KMS-11 (cell line): ENCODE measurements around the gene C11orf98.
"Not testable (repeated sequence)": the region's sequence is repeated elsewhere in the genome, so short reads cannot be mapped to it uniquely, and the experiment has no call there.

Source experiments
- H2AFZ ChIP-seq: fragments of 200-600 bp; sonication (generic); 2 replicates; pipeline ENCODE4 v1.6.1; 2016; ENCODE audit warnings: antibody characterized with exemption, mixed run types, low read depth
- H3K27ac ChIP-seq: fragments of 200-600 bp; sonication (generic); 2 replicates; pipeline ENCODE4 v1.6.1; 2016; ENCODE audit warnings: mild to moderate bottlenecking, mixed run types
- H3K27me3 ChIP-seq: fragments of 200-600 bp; sonication (generic); 2 replicates; pipeline ENCODE4 v1.6.1; 2017; ENCODE audit warnings: mild to moderate bottlenecking, low read depth, mixed run types, moderate library complexity; ENCODE audit not compliant: insufficient read depth
- H3K36me3 ChIP-seq: fragments of 200-600 bp; sonication (generic); 2 replicates; pipeline ENCODE4 v1.6.1; 2017; ENCODE audit warnings: mild to moderate bottlenecking, mixed run types; ENCODE audit not compliant: insufficient read depth
- H3K4me1 ChIP-seq: fragments of 200-600 bp; sonication (generic); 2 replicates; pipeline ENCODE4 v1.6.1; 2016; ENCODE audit warnings: mild to moderate bottlenecking, low read depth, mixed run types; ENCODE audit not compliant: poor library complexity, severe bottlenecking
- H3K4me2 ChIP-seq: fragments of 200-600 bp; sonication (generic); 2 replicates; pipeline ENCODE4 v1.7.0; 2016; ENCODE audit warnings: mild to moderate bottlenecking, mixed run types
- H3K4me3 ChIP-seq: fragments of 200-600 bp; sonication (generic); IDR thresholded peaks from 2 replicates; pipeline ENCODE4 v1.6.1; 2017; ENCODE audit warnings: low read depth, low read length, mixed read lengths; ENCODE audit not compliant: insufficient read depth
- H3K79me2 ChIP-seq: fragments of 200-600 bp; sonication (generic); 2 replicates; pipeline ENCODE4 v1.6.1; 2016; ENCODE audit warnings: low read depth, mixed run types; ENCODE audit not compliant: insufficient read depth
- H3K9ac ChIP-seq: fragments of 200-600 bp; sonication (generic); 2 replicates; pipeline ENCODE4 v1.6.1; 2016; ENCODE audit warnings: mild to moderate bottlenecking, mixed run types
- H4K20me1 ChIP-seq: fragments of 200-600 bp; sonication (generic); 2 replicates; pipeline ENCODE4 v1.6.1; 2016; ENCODE audit warnings: mild to moderate bottlenecking, mixed run types; ENCODE audit not compliant: insufficient read depth
- TF ChIP-seq, protein P1 (sequence below): fragments of 200-600 bp; sonication (generic); conservative IDR thresholded peaks from 2 replicates; pipeline ENCODE4 v1.6.1; 2017; ENCODE audit warnings: low read depth, mild to moderate bottlenecking, antibody characterized with exemption, low read length, moderate library complexity, mixed read lengths

Gene C11orf98

DNA sequence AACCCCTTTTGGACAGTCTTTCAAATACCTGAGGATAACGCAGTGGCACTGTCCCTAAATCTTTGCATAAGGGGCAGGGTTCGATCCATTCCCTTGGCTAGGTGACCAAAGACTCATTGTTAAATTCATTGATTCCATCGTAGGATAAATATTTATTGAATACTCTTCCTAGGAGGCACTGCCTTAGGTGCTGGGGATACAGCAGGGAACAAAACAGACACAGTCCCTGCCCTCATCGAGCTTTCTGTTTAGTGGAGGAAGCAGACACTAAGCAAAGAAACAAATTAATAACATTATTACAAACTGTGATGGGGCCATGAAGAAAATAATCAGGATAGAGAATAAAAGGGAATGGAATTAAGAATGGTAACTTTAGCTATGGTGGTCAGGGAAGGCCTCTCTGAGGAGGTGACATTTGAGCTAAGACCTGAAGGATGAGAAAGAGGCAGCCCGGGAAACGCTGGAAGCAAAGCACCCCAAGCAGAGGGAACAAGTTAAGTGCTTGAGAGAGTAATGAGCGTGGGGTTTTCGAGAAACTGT, 43.9 kb downstream of the C11orf98 start:
- TF ChIP-seq, protein P1, sequence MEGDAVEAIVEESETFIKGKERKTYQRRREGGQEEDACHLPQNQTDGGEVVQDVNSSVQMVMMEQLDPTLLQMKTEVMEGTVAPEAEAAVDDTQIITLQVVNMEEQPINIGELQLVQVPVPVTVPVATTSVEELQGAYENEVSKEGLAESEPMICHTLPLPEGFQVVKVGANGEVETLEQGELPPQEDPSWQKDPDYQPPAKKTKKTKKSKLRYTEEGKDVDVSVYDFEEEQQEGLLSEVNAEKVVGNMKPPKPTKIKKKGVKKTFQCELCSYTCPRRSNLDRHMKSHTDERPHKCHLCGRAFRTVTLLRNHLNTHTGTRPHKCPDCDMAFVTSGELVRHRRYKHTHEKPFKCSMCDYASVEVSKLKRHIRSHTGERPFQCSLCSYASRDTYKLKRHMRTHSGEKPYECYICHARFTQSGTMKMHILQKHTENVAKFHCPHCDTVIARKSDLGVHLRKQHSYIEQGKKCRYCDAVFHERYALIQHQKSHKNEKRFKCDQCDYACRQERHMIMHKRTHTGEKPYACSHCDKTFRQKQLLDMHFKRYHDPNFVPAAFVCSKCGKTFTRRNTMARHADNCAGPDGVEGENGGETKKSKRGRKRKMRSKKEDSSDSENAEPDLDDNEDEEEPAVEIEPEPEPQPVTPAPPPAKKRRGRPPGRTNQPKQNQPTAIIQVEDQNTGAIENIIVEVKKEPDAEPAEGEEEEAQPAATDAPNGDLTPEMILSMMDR, result no peak
- Histone ChIP-seq H3K4me2 (peak overlapping the region; percentile 71), H3K27me3 (no peaks in the 10 kb centered on the region), H4K20me1 (no peaks in the 10 kb centered on the region), H3K79me2 (no peaks in the 10 kb centered on the region), H3K36me3 (no peaks in the 10 kb centered on the region), H3K9ac (peak overlapping the region; percentile 65; the same call in 1 of the 2 replicates), H3K4me1 (peaks cover 22% of the 10 kb centered on the region), H3K27ac (peak overlapping the region; percentile 56), H2AFZ (peak overlapping the region; percentile 70; the same call in 1 of the 2 replicates), H3K4me3 (no peak overlapping the region)

DNA sequence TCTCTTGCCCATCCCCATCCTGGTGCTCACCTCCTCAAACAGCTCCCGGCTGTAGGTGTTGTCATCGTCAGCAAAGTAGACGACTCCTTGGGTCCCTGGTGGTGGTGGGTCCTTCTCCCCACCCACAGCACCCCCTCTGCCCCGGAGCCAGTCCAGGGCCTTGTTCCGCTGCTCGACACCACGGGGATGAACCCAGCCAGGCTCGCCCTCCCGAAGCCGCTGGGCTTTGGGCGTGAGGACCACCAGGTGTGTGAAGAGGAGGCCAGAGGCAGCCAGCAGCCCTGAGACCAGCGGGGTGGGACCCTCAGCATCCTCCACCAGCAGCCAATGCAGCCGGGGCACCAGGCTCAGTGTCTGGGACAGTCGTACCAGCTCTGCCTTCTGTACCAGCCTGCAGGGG, 48.1 kb downstream of the C11orf98 start:
- H3K27me3 ChIP-seq, H3K4me2 ChIP-seq, H3K36me3 ChIP-seq, H3K4me3 ChIP-seq, H4K20me1 ChIP-seq, H3K27ac ChIP-seq, H2AFZ ChIP-seq, H3K79me2 ChIP-seq, H3K9ac ChIP-seq: not testable (repeated sequence)
- peaks cover 35% of the 10 kb centered on the region for H3K4me1 ChIP-seq

- Histone ChIP-seq H3K27me3 (no peaks in the 10 kb centered on the region), H3K9ac (no peak overlapping the region), H3K4me2 (no peak overlapping the region), H3K4me1 (peaks cover 36% of the 10 kb centered on the region), H3K36me3 (no peaks in the 10 kb centered on the region), H3K79me2 (no peaks in the 10 kb centered on the region), H3K27ac (no peak overlapping the region), H3K4me3 (no peak overlapping the region), H2AFZ (no peak overlapping the region), H4K20me1 (no peaks in the 10 kb centered on the region)
- TF ChIP-seq, protein P1, result no peak
Observed at GRCh38 chr11:62615521-62615920, 49.5 kb downstream of the C11orf98 start.

- Histone ChIP-seq H3K27me3 (no peaks in the 10 kb centered on the region), H2AFZ (no peak overlapping the region), H3K27ac (no peak overlapping the region; the same call in 1 of the 2 replicates), H3K4me1 (peaks cover 28% of the 10 kb centered on the region), H3K36me3 (no peaks in the 10 kb centered on the region), H3K79me2 (no peaks in the 10 kb centered on the region), H3K4me2 (no peak overlapping the region), H3K4me3 (no peak overlapping the region), H3K9ac (no peak overlapping the region), H4K20me1 (no peaks in the 10 kb centered on the region)
- TF ChIP-seq, protein P1, result no peak
Observed at GRCh38 chr11:62614275-62614674, 50.7 kb downstream of the C11orf98 start.

- H3K4me3 ChIP-seq, result no peak overlapping the region
- no peaks in the 10 kb centered on the region for H4K20me1 ChIP-seq
- H3K4me1 ChIP-seq, result peaks cover 28% of the 10 kb centered on the region
- H2AFZ ChIP-seq, result no peak overlapping the region
- no peak overlapping the region for H3K9ac ChIP-seq
- no peak overlapping the region for H3K27ac ChIP-seq
- no peaks in the 10 kb centered on the region for H3K36me3 ChIP-seq
- TF ChIP-seq, protein P1, result no peak
- no peaks in the 10 kb centered on the region for H3K79me2 ChIP-seq
- no peaks in the 10 kb centered on the region for H3K27me3 ChIP-seq
- peak overlapping the region; percentile 39; the same call in 1 of the 2 replicates for H3K4me2 ChIP-seq
Observed at GRCh38 chr11:62613291-62613778, 51.7 kb downstream of the C11orf98 start.
